AG09319 (cell line): Measurements from ENCODE around the gene PSME3IP1.

Source experiments
- DNase-seq: peaks from one replicate; pipeline ENCODE4 v3.0.0-alpha.2; 2010; ENCODE audit warnings: low read depth; ENCODE audit errors: extremely low read depth
- CTCF ChIP-seq: IDR thresholded peaks from 2 replicates; pipeline ENCODE4 v1.5.1; 2011; ENCODE audit warnings: low read depth, mild to moderate bottlenecking, inconsistent platforms, low read length, moderate library complexity

Gene PSME3IP1

GRCh38 chr16:57102888-57103851, 82.7 kb downstream of the PSME3IP1 start:
- TF ChIP-seq CTCF = no peak
- DNase-seq = no peak
